HepG2 (cell line): Measurements from ENCODE around the gene METRNL. TPM values are rescaled to one million over a fixed set of nuclear protein-coding genes. Genes with fewer than 3 reads are reported as not detected.
A peak's percentile ranks its signal among the peaks of the same experiment; 100 is the strongest.

Experiments
- ASH2L ChIP-seq: fragments of 300-600, 200-600 bp; sonication (generic); IDR thresholded peaks from 2 replicates; pipeline ENCODE4 v1.7.0; 2017; ENCODE audit warnings: low read depth, mild to moderate bottlenecking, moderate library complexity, mixed read lengths, low read length; ENCODE audit not compliant: insufficient read length
- CREM ChIP-seq, 2 experiments: sonication (generic) in 1 of 2; formaldehyde crosslinking in 1 of 2; IDR thresholded peaks; 2 replicates each; pipeline versions ENCODE4 v1.4.0 to v1.6.1; 2016 to 2020; ENCODE audit warnings: antibody characterized with exemption in 1 of 2, mild to moderate bottlenecking in 1 of 2, missing genetic modification reagents in 1 of 2
- KDM6A ChIP-seq: IDR thresholded peaks from 2 replicates; pipeline ENCODE4 v1.6.1; 2016; ENCODE audit warnings: low read depth
- MBNL3 ChIP-seq: fragments of 250-450 bp; sonication (Bioruptor Pico); conservative IDR thresholded peaks from 2 replicates; pipeline ENCODE4 v1.8.0; 2022; ENCODE audit warnings: mild to moderate bottlenecking, inconsistent platforms
- MED8 ChIP-seq: sonication (generic); formaldehyde crosslinking; IDR thresholded peaks from 2 replicates; pipeline ENCODE4 v1.8.1; 2023; ENCODE audit warnings: mild to moderate bottlenecking, missing genetic modification reagents; ENCODE audit not compliant: insufficient replicate concordance
- ONECUT2 ChIP-seq: sonication (generic); formaldehyde crosslinking; IDR thresholded peaks from 2 replicates; pipeline ENCODE4 v1.4.0; 2020; ENCODE audit warnings: missing genetic modification reagents
- PPARG ChIP-seq: conservative IDR thresholded peaks from 2 replicates; pipeline ENCODE4 v1.6.1; 2016; ENCODE audit warnings: missing biosample characterization, missing genetic modification reagents
- SIX1 ChIP-seq: sonication (generic); formaldehyde crosslinking; IDR thresholded peaks from 2 replicates; pipeline ENCODE4 v1.4.0; 2020; ENCODE audit warnings: missing genetic modification reagents, borderline replicate concordance
- SNAPC5 ChIP-seq: sonication (generic); formaldehyde crosslinking; IDR thresholded peaks from 2 replicates; pipeline ENCODE4 v1.8.1; 2023; ENCODE audit warnings: mild to moderate bottlenecking, missing genetic modification reagents, borderline replicate concordance
- TEAD2 ChIP-seq: sonication (generic); formaldehyde crosslinking; IDR thresholded peaks from 2 replicates; pipeline ENCODE4 v1.9.0; 2021; ENCODE audit warnings: missing genetic modification reagents
- ZNF24 ChIP-seq: fragments of 450-650 bp; IDR thresholded peaks from 2 replicates; pipeline ENCODE4 v1.6.1; 2017; ENCODE audit warnings: antibody characterized with exemption, mild to moderate bottlenecking
- ZNF569 ChIP-seq: sonication (generic); formaldehyde crosslinking; IDR thresholded peaks from 2 replicates; pipeline ENCODE4 v1.5.0; 2020; ENCODE audit warnings: mild to moderate bottlenecking, missing genetic modification reagents, moderate library complexity, borderline replicate concordance
- ZNF678 ChIP-seq: sonication (generic); formaldehyde crosslinking; IDR thresholded peaks from 2 replicates; pipeline ENCODE4 v1.4.0; 2020; ENCODE audit warnings: mild to moderate bottlenecking, missing genetic modification reagents
- polyA plus RNA-seq, 8 experiments: library from polyadenylated mRNA; depleted of rRNA in 3 of 8; stranded (reverse) in 7 of 8; unstranded in 1 of 8; fragments of >200 nt; fragmentation: Illumina TruSeq in 4 of 8; extraction: Trizol in 4 of 8; gene quantifications; 2 replicates each; pipeline versions ENCODE4 v1.2.1 to v1.2.3, GENCODE V29; 2011 to 2016; ENCODE audit warnings: low read depth in 4 of 8, missing spikeins in 1 of 8, mixed read lengths in 1 of 8; ENCODE audit not compliant: insufficient read depth in 1 of 8
- total RNA-seq, 5 experiments: library from RNA; depleted of rRNA; stranded (reverse); fragments of >200 nt; fragmentation: Illumina TruSeq; extraction: Trizol; gene quantifications; 2 replicates each; pipeline ENCODE4 v1.2.3, GENCODE V29; 2016; ENCODE audit warnings: low read depth in 1 of 5
- TF ChIP-seq, protein P1 (sequence below): sonication (generic); formaldehyde crosslinking; IDR thresholded peaks from 2 replicates; pipeline ENCODE4 v1.8.0; 2022; ENCODE audit warnings: mild to moderate bottlenecking, missing genetic modification reagents, moderate library complexity
- TF ChIP-seq, protein P2 (sequence below): fragments of 450-650 bp; IDR thresholded peaks from 2 replicates; pipeline ENCODE4 v1.6.1; 2017; ENCODE audit warnings: mild to moderate bottlenecking
- TF ChIP-seq, protein P3 (sequence below), 2 experiments: sonication (generic) in 1 of 2; formaldehyde crosslinking in 1 of 2; IDR thresholded peaks; 2 replicates each; pipeline versions ENCODE4 v1.4.0 to v1.6.1; 2018 to 2020; ENCODE audit warnings: missing genetic modification reagents in 2 of 2, borderline replicate concordance in 1 of 2, low read depth in 1 of 2, mild to moderate bottlenecking in 1 of 2, missing biosample characterization in 1 of 2
- TF ChIP-seq, protein P4 (sequence below): sonication (generic); formaldehyde crosslinking; IDR thresholded peaks from 2 replicates; pipeline ENCODE4 v1.4.0; 2020; ENCODE audit warnings: missing genetic modification reagents
- TF ChIP-seq, protein P5 (sequence below): sonication (generic); formaldehyde crosslinking; IDR thresholded peaks from 2 replicates; pipeline ENCODE4 v1.4.0; 2020; ENCODE audit warnings: mild to moderate bottlenecking, missing genetic modification reagents, borderline replicate concordance

METRNL gene
- total and polyA plus RNA-seq, 2 of the 13 experiments (the other 11 are each of a cell fraction or from before 2014, with no cell fraction given): 0.66 to 0.84 TPM

DNA sequence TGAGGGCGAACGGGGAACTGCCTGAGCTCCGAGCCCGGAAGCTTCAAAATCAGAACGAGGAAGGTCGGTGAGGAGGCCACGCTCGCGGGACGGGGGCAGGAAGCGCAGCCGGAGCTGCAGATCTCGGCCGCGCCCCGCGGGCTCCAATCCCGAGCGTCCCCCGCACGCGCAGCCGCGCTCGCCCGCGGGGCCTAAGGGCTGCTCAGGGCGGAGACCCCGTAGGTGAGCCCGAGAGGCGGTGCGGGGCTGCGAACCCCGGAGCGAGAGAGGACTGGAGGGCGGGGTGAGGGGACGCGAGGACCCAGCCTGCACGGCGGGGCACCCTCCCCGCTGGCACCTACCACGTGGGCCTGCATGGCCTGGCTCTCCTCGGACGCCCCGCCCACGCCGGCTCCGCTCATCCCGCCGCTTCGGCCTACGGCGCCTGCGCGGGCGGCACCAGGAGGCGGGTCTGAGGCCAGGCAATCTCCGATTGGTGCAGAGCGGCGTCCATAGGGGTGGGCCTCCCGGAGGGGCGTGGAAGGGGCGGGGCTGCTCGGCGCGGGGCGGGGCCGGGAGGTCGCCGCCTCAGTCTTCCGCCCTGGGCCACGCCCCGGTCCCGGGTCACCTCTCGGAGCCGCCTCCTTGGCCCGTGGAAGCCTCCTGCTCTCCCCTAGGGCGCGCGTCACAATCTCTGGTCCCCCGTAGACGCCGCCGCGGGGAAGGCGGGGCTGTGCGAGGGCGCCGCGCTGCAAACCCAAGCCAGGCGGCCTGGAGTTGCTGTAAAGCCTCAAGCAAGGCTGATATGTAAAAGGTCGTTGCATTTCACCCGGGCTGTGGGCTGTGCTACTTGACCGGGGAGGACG, 27.8 kb upstream of the METRNL start (continued):
- TF ChIP-seq, protein P1, sequence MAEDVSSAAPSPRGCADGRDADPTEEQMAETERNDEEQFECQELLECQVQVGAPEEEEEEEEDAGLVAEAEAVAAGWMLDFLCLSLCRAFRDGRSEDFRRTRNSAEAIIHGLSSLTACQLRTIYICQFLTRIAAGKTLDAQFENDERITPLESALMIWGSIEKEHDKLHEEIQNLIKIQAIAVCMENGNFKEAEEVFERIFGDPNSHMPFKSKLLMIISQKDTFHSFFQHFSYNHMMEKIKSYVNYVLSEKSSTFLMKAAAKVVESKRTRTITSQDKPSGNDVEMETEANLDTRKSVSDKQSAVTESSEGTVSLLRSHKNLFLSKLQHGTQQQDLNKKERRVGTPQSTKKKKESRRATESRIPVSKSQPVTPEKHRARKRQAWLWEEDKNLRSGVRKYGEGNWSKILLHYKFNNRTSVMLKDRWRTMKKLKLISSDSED (CRISPR knock-in tag): no peak; the same call in 1 of the 2 replicates
- peak; percentile 71; the same call in 1 of the 2 replicates for TF ChIP-seq ZNF678 (CRISPR knock-in tag)
- TF ChIP-seq ZNF569 (CRISPR knock-in tag): no peak
- TF ChIP-seq, protein P2, sequence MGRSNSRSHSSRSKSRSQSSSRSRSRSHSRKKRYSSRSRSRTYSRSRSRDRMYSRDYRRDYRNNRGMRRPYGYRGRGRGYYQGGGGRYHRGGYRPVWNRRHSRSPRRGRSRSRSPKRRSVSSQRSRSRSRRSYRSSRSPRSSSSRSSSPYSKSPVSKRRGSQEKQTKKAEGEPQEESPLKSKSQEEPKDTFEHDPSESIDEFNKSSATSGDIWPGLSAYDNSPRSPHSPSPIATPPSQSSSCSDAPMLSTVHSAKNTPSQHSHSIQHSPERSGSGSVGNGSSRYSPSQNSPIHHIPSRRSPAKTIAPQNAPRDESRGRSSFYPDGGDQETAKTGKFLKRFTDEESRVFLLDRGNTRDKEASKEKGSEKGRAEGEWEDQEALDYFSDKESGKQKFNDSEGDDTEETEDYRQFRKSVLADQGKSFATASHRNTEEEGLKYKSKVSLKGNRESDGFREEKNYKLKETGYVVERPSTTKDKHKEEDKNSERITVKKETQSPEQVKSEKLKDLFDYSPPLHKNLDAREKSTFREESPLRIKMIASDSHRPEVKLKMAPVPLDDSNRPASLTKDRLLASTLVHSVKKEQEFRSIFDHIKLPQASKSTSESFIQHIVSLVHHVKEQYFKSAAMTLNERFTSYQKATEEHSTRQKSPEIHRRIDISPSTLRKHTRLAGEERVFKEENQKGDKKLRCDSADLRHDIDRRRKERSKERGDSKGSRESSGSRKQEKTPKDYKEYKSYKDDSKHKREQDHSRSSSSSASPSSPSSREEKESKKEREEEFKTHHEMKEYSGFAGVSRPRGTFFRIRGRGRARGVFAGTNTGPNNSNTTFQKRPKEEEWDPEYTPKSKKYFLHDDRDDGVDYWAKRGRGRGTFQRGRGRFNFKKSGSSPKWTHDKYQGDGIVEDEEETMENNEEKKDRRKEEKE: no peak
- TF ChIP-seq, protein P3, sequence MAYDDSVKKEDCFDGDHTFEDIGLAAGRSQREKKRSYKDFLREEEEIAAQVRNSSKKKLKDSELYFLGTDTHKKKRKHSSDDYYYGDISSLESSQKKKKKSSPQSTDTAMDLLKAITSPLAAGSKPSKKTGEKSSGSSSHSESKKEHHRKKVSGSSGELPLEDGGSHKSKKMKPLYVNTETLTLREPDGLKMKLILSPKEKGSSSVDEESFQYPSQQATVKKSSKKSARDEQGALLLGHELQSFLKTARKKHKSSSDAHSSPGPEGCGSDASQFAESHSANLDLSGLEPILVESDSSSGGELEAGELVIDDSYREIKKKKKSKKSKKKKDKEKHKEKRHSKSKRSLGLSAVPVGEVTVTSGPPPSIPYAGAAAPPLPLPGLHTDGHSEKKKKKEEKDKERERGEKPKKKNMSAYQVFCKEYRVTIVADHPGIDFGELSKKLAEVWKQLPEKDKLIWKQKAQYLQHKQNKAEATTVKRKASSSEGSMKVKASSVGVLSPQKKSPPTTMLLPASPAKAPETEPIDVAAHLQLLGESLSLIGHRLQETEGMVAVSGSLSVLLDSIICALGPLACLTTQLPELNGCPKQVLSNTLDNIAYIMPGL (CRISPR knock-in tag; IDR thresholded peaks at IDR 0.05; ENCODE audit: borderline replicate concordance in 1 of 2, low read depth in 1 of 2): peak; percentile 85 to 87; a peak in 3 of 4 replicates
- no peak for TF ChIP-seq ONECUT2 (CRISPR knock-in tag)
- TF ChIP-seq ASH2L: peak; percentile 85
- TF ChIP-seq SNAPC5 (CRISPR knock-in tag): peak; percentile 81; the same call in 1 of the 2 replicates
- no peak for TF ChIP-seq CREM (IDR thresholded peaks at IDR 0.05)
- no peak for TF ChIP-seq CREM (CRISPR knock-in tag; IDR thresholded peaks at IDR 0.05)
- no peak; the same call in 1 of the 2 replicates for TF ChIP-seq PPARG (CRISPR knock-in tag)
- no peak for TF ChIP-seq KDM6A (CRISPR knock-in tag)
- 0 out of 2 replicates have a peak, but pooled peaks have one; percentile 76 for TF ChIP-seq TEAD2 (CRISPR knock-in tag)
- no peak for TF ChIP-seq MBNL3 (CRISPR knock-in tag)
- no peak for TF ChIP-seq SIX1 (CRISPR knock-in tag)
- TF ChIP-seq MED8: peak; percentile 74
- no peak for TF ChIP-seq ZNF24
- TF ChIP-seq, protein P4, sequence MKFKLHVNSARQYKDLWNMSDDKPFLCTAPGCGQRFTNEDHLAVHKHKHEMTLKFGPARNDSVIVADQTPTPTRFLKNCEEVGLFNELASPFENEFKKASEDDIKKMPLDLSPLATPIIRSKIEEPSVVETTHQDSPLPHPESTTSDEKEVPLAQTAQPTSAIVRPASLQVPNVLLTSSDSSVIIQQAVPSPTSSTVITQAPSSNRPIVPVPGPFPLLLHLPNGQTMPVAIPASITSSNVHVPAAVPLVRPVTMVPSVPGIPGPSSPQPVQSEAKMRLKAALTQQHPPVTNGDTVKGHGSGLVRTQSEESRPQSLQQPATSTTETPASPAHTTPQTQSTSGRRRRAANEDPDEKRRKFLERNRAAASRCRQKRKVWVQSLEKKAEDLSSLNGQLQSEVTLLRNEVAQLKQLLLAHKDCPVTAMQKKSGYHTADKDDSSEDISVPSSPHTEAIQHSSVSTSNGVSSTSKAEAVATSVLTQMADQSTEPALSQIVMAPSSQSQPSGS: peak; percentile 43; the same call in 1 of the 2 replicates
- TF ChIP-seq, protein P5, sequence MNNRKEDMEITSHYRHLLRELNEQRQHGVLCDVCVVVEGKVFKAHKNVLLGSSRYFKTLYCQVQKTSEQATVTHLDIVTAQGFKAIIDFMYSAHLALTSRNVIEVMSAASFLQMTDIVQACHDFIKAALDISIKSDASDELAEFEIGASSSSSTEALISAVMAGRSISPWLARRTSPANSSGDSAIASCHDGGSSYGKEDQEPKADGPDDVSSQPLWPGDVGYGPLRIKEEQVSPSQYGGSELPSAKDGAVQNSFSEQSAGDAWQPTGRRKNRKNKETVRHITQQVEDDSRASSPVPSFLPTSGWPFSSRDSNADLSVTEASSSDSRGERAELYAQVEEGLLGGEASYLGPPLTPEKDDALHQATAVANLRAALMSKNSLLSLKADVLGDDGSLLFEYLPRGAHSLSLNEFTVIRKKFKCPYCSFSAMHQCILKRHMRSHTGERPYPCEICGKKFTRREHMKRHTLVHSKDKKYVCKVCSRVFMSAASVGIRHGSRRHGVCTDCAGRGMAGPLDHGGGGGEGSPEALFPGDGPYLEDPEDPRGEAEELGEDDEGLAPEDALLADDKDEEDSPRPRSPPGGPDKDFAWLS (CRISPR knock-in tag): peak; percentile 42; the same call in 1 of the 2 replicates
